NOMO-1 treated with dmso at 0.1 percent for 144 hours (cell line): ENCODE data around the gene INSM1.
"Not testable (repeated sequence)": the region's sequence is repeated elsewhere in the genome, so short reads cannot be mapped to it uniquely, and the experiment has no call there.

Experiments
- DNase-seq: peaks from one replicate; lab custom pipeline; 2025; ENCODE audit not compliant: unreplicated experiment; lab: John Stamatoyannopoulos, UW

INSM1 gene

DNA sequence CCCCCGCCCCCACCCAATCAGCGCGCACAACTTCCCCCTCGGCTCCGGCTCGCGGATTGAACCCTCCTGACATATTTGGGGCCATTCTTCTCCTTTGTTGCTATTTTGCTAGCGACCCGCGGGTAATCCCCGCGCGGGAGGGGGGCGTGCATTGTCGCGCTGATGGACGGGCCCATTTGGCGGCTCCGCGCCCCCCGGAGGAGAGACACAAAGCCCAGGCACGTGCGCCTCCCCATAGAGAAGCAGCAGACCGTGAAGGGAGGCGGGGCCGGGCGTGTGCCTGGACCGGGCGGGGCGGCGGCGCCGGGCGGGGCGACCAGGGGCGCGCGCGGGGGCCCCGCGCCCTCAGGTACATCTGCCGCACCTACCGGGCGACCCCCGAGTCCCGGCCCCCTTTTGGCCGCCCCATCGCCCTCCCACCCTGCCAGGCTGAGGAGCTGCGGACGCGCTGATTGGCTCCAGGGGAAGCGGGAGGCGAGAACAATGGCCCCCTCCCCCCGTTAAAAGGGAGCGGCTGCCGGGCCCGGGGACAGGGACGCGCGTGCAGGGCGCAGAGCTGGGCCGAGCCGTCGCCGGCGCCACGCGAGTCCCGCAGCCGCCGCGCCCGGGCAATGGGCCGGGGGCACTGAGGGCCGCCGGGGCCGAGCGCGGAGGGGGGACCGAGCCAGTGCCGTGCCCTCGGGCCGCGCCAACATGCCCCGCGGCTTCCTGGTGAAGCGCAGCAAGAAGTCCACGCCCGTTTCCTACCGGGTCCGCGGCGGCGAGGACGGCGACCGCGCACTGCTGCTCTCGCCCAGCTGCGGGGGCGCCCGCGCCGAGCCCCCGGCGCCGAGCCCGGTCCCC lies at the start of gene INSM1:
TSS of gene INSM1 (plus strand) at position 530 of the 843 bp plus-strand sequence. CDS start at position 694, 164 bp downstream.
- DNase-seq = no peak

GRCh38 chr20:20318365-20319161 lies 49.3 kb upstream of the INSM1 start:
- peak; percentile 76 for DNase-seq

DNA sequence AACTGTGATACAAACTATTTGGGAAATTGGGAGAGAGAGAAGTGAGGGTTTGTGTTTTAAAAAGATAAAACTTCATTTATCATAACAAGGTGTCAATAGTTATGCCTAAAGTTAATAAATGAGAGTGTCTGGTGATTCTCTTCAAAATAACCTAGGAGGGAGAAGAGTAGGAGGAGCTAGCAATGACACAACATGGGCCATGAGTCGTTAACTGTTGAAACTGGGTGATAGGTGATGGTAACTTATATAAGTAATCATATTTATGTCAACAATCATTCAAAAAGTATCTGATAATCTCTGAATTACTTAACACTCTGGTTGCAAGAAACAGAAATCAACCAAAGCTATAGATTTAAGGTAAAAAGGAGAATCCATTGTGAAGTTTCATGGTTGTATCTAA lies 46.8 kb upstream of the INSM1 start:
- DNase-seq = no peak

DNA sequence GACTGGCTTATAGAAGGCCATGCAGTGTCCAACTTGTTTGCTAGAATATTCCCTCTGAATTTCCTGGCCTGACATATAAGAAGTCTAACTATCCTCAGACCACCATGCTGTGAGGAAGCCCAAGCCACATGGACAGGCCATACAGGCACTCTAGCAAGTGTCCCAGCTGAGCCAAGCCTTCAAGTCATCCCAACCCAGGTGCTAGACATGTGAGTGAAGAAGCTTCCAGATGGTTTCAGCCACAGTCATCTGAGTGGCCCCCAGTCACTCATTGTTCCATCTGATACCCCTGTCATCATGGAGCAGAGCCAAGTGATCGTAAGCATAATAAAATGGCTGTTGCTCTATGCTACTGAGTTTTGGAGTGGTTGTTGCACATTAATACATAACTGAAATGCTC lies 46.0 kb upstream of the INSM1 start:
- no peak for DNase-seq

DNA sequence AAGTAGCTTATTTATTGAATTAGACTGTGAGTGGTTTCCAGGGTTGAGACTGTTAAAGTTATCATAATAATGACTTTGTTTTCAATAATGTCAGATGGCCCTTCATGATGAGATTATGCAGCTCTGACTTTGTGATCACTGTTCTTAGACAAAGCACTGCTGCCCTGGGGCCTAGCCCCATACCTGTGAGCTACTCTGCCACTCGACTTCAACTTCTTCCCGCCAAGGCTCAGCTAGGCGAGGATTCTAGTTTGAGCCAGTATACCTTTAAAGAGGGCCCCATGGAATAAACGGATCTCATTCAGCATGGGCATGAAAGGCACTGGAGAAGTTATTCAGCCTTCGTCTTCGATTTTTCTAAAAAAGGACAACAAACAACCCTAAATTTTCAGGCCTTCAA lies 45.0 kb upstream of the INSM1 start:
- no peak for DNase-seq

DNA sequence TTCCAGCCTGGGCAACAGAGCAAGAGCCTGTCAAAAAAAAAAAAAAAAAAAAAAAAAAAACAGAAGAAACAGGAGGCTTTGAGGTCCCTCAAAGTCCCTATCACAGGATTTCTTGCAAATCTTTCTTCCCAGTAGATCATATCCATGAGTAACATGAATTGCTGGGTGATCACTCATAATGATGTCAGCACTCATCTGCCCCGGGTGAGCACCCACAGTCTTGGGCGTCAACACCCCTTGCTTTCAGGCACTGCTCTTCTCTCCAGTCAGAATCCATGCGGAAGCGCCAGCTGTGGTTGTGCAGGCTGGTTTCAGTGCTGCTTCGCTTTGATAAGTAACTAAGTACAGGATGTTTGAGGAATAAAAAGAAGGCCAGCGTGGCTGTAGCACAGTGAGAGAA lies 40.2 kb upstream of the INSM1 start:
- no peak for DNase-seq

DNA sequence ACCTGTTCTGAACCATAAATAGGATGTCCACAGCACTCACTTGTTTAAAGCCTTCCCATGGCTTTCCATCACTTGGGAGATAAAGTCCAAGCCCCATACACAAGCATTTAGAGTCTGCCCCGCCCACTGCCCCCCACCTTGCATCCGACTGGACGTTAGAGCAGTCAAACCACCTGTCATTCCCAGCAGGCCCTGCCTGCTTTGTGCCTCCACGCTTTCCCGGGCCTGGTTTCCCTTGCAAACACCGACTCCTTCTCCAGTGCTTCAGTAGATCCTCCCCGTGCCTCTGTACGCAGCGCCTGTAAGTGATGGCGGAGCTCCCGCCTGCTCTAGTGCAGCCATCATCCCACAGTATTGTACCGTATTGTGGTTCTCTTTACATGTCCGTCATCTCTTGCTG lies 38.3 kb upstream of the INSM1 start:
- no peak for DNase-seq

- no peak for DNase-seq
These were observed 36.7 kb upstream of the INSM1 start for GRCh38 chr20:20331156-20331555.

- DNase-seq = peak; percentile 78
These were observed 36.1 kb upstream of the INSM1 start for GRCh38 chr20:20331817-20332216.

- DNase-seq = peak; percentile 69
These were observed 34.0 kb upstream of the INSM1 start for GRCh38 chr20:20333866-20334265.

- DNase-seq = no peak
These were observed 33.4 kb upstream of the INSM1 start for GRCh38 chr20:20334489-20334888.

- DNase-seq = no peak
These were observed 29.7 kb upstream of the INSM1 start for GRCh38 chr20:20338133-20338730.

- DNase-seq = no peak
These were observed 27.5 kb upstream of the INSM1 start for GRCh38 chr20:20340443-20340842.

DNA sequence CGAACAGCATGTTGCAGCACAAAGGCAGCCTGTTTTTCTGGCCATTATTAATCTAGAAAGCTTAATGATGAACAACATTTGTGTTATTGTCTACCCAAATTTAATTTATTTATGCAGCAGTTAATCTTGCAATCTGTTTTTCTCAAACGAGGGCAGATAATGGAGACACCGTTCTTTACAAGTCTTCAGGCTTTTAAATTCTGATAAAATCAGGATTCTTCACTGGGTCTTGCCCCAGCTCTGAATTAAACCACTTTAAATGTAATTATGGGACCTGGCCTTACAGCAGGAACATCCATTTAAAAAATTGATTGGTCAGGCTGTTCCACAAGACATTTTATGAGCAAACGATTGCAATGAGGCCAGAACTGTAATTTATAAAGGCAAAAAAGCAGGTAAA lies 26.5 kb upstream of the INSM1 start:
- no peak for DNase-seq

- DNase-seq = no peak
These were observed 25.8 kb upstream of the INSM1 start for GRCh38 chr20:20342066-20342465.

DNA sequence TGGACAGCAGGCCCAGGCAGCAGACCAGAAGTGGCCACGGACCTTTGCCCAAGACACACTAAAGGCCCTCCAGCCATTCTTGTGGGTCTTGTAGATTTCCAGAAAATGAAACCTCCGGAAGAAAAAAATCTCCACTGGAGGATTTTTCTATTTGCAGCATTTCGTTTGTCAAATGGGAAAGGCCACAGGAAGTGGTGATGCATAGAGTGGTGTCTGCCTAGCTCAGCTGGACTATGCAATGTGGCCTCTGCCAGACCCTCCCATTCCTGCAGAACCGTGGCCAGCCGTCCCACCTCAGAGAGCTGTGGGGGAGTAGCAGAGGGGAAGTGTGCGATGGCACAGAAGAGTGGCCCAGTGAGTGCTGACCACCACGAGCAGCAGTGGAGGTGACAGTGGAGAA lies 24.0 kb upstream of the INSM1 start:
- no peak for DNase-seq

DNA sequence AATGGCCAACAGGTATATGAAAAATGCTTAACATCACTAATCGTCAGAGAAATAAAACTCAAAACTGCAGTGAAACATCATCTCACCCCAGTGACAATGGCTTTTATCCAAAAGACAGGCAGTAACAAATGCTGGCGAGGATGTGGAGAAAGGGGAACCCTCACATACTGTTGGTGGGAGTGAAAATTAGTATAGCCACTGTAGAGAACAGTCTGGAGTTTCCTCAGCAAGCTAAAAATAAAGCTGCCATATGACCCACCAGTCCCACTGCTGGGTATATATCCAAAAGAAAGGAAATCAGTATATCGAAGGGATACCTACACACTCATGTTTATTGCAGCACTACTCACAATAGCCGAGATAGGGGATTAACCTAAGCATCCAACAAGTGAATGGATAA lies 23.4 kb upstream of the INSM1 start:
- DNase-seq = no peak

DNA sequence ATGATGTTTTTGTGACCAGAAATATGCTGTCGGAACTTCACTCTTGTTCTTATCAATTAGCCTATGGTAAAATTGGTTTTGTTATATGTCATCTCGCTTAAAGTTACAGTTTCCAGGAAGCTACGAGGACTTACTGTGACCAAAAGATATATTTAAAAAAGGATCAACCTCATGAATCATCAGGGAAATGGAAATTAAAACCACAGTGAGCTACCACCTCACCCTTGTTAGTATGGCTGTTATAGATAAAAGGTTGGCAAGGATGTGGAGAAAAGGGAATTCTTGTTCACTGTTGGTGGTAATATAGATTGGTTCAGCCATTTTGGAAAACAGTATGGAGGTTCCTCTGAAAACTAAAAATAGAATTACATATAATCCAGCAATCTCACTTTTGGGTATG lies 14.3 kb upstream of the INSM1 start:
- no peak for DNase-seq

DNA sequence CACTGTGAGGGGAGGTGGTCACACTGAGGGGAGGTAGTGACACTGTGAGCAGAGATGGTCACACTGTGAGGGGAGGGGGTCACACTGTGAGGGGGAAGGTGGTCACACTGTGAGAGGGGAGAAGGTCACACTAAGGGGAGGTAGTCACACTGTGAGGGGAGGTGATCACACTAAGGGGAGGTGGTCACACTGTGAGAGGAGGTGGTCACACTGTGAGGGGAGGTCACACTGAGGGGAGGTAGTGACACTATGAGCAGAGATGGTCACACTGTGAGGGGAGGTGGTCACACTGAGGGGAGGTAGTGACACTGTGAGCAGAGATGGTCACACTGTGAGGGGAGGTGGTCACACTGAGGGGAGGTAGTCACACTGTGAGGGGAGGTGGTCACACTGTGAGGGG lies 12.4 kb upstream of the INSM1 start:
- not testable (repeated sequence) for DNase-seq

- no peak for DNase-seq
These were observed 9.1 kb upstream of the INSM1 start for GRCh38 chr20:20358801-20359200.

DNA sequence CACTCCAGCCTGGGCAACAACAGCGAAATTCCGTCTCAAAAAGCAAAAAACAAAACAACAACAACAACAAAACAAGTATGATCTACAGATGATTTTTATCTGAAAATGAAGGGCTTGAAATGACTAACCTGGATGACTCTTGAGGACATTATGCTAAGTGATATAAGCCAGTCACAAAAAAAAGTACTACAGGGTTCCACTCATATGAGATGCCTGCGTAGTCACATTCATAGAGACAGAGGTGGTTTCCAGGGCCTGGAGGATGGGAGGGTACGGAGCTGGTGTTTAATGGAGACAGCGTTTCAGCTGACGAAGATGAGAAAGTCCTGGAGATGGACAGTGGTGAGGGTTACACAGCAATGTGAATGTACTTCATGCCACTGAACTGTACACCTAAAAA lies 8.3 kb upstream of the INSM1 start:
- no peak for DNase-seq

DNA sequence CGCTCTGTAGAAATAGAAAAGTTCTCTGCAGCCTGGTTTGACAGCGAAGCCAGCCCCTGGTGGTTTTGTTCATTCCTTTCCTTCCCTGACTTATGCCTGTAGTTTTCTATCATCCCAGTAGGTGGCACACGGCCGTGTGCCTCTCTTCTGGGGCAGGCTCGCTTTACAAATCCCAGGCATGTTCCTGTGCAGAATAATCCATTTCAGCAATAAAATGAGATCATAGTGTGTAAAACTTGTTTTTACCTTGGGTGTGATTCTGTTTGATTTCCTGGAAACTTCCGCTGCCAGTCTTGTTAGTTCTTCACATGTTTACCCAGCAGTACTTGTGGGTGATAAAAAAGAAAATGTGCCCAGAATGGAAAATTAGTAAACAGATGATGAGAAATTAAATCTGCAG lies 7.4 kb upstream of the INSM1 start:
- peak; percentile 58 for DNase-seq
